Jurkat, Clone E6-1 (cell line): Measurements from ENCODE around the gene FES.
"Not testable (repeated sequence)": the region's sequence is repeated elsewhere in the genome, so short reads cannot be mapped to it uniquely, and the experiment has no call there.

Experiments used
- DNase-seq: peaks from one replicate; pipeline ENCODE4 v3.0.0-alpha.2; 2011; ENCODE audit warnings: low read depth, low spot score
- H3K4me3 ChIP-seq: 2 replicates; pipeline ENCODE4 v1.5.1; 2011; ENCODE audit warnings: mild to moderate bottlenecking, low read length, control low read depth, moderate library complexity

The FES gene

GRCh38 chr15:90885432-90886290 is 1.4 kb downstream of the FES start:
- H3K4me3 ChIP-seq: no peak overlapping the region
- no peak for DNase-seq

GRCh38 chr15:90886291-90886614 is 1.9 kb downstream of the FES start:
- DNase-seq: no peak
- no peak overlapping the region for H3K4me3 ChIP-seq

- no peak for DNase-seq
Measured at GRCh38 chr15:90887037-90887481, 2.8 kb downstream of the FES start.

GRCh38 chr15:90889313-90889730 is 5.0 kb downstream of the FES start:
- peak; percentile 67 for DNase-seq
- no peak overlapping the region for H3K4me3 ChIP-seq

More at GRCh38 chr15:90887037-90887481, 2.8 kb downstream of the FES start:
- H3K4me3 ChIP-seq: no peak overlapping the region

GRCh38 chr15:90889736-90890456 is 5.6 kb downstream of the FES start:
- no peak overlapping the region for H3K4me3 ChIP-seq
- peak; percentile 44 for DNase-seq

- no peak overlapping the region for H3K4me3 ChIP-seq
- DNase-seq: no peak
Measured at GRCh38 chr15:90890839-90891238, 6.5 kb downstream of the FES start.

- no peak for DNase-seq
- H3K4me3 ChIP-seq: no peak overlapping the region
Measured at GRCh38 chr15:90891346-90891949, 7.1 kb downstream of the FES start.

GRCh38 chr15:90892023-90892422 is 7.7 kb downstream of the FES start:
- H3K4me3 ChIP-seq: no peak overlapping the region

GRCh38 chr15:90892498-90893174 is 8.3 kb downstream of the FES start:
- H3K4me3 ChIP-seq: peak overlapping the region; percentile 90
- DNase-seq: no peak

More at GRCh38 chr15:90892023-90892422, 7.7 kb downstream of the FES start:
- DNase-seq: no peak

GRCh38 chr15:90893175-90894090 is 9.1 kb downstream of the FES start:
- peak; percentile 79 for DNase-seq
- H3K4me3 ChIP-seq: peak overlapping the region; percentile 90

GRCh38 chr15:90895571-90896117 is 11.3 kb downstream of the FES start:
- DNase-seq: no peak
- H3K4me3 ChIP-seq: no peak overlapping the region

GRCh38 chr15:90897131-90897655 is 12.9 kb downstream of the FES start:
- DNase-seq, H3K4me3 ChIP-seq: not testable (repeated sequence)

- DNase-seq: no peak
- H3K4me3 ChIP-seq: peak overlapping the region; percentile 76
Measured at GRCh38 chr15:90901175-90902039, 17.1 kb downstream of the FES start.

- H3K4me3 ChIP-seq: peak overlapping the region; percentile 76
- peak; percentile 67 for DNase-seq
Measured at GRCh38 chr15:90902040-90902839, 17.9 kb downstream of the FES start.

GRCh38 chr15:90902840-90903732 is 18.8 kb downstream of the FES start, which contains the start of gene MAN2A2:
Gene MAN2A2, plus strand, starts transcription at chr15:90903302. Its CDS starts 906 bp downstream, at chr15:90904208.
- peak within 1 kb of the TSS; percentile 76 for H3K4me3 ChIP-seq
- peak; percentile 45 for DNase-seq
